D721Med (cell line): ENCODE results near the gene CHN2.

Experiments
- DNase-seq: peaks from one replicate; pipeline ENCODE4 v3.0.0; 2011; ENCODE audit warnings: low spot score; ENCODE audit not compliant: insufficient read length
- FAIRE-seq: peaks from 2 replicates; lab custom pipeline; 2011; peaks lifted over from hg19 to GRCh38; lab: Jason Lieb, UNC
- CTCF ChIP-seq: IDR thresholded peaks from 2 replicates; pipeline ENCODE4 v1.5.1; 2012; ENCODE audit warnings: mild to moderate bottlenecking, control low read depth; ENCODE audit not compliant: insufficient read depth; ENCODE audit errors: missing control alignments

CHN2 gene

GRCh38 chr7:29461996-29462395, 267.4 kb downstream of the CHN2 start:
- DNase-seq (no peak), FAIRE-seq (no peak)
- no peak for TF ChIP-seq CTCF

- FAIRE-seq (peak; percentile 6), DNase-seq (no peak)
- TF ChIP-seq CTCF, result no peak
Measured at GRCh38 chr7:29463504-29464158, 269.1 kb downstream of the CHN2 start.

GRCh38 chr7:29464753-29465152, 270.2 kb downstream of the CHN2 start:
- peak; percentile 45 for DNase-seq
- FAIRE-seq, result peak; percentile 92
- TF ChIP-seq CTCF, result no peak

- no peak for DNase-seq
- no peak for FAIRE-seq
- TF ChIP-seq CTCF, result no peak
Measured at GRCh38 chr7:29467193-29467926, 272.8 kb downstream of the CHN2 start.

- TF ChIP-seq CTCF, result no peak
- no peak for FAIRE-seq
- no peak for DNase-seq
Measured at GRCh38 chr7:29468196-29468595, 273.6 kb downstream of the CHN2 start.

GRCh38 chr7:29469281-29469680, 274.7 kb downstream of the CHN2 start:
- TF ChIP-seq CTCF, result no peak
- DNase-seq (no peak), FAIRE-seq (no peak)
